Measurements from ENCODE around the gene ZNF460.

Gene ZNF460

DNA sequence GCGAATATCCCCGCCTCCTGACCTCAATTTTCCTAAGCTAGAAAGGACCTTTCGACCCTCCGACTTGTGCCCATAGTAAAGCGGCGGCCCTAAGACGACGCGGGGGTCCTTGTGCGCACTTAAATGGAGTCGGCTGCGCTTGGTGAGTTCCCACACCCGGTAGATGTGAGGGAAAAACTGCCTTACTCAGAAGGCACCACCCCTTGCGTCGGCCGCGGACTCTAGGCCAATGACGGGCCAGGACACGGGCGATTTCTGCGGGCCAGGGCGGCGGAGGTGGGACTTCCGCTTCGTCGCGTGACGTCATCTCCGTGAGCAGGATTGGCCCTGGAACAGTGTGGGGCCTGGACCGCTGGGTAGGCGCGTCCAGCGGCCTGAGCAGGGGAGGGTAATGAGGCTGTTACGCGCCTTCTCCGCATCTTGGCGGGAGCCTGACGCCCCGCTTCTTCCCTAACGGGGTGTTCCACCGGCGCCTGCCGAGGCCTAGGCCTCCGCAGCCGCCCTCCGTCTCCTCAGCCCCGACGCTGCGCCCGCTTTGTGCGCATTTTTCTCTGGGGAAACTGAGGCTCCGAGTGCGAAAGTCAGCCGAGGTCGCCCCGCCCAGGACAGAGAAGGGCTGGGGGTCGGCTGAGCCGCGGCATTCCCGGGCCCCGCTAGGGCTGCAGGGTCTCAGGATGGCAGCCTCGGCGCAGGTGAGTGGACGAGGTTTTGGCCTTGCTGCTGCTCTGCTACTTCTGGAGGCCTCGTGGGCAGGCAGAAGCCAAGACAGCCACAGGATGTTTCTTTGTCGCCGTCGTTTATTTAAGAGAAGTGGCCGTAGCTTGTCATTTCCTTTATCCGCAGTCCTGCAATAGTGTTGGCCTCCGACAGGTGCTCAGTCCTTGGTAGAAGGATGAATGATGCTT is 40.1 kb downstream of the ZNF460 start, which contains the start of gene ZNF543:
TSS of gene ZNF543 (plus strand) at position 293 of the 905 bp plus-strand sequence. CDS start at position 675, 382 bp downstream.
- peaks cover 29 to 31% (median 29%) of the 10 kb centered on the region in 3 donors for H3K36me3 ChIP-seq
- peaks cover 0 to 32% (median 19%) of the 10 kb centered on the region in 3 donors for H3K9me3 ChIP-seq
- H3K27ac ChIP-seq = peak within 1 kb of the TSS; percentile 87 to 95
- peak within 1 kb of the TSS; percentile 93 to 94 for H3K4me3 ChIP-seq
- intact Hi-C loops (cut with DNase I; ENCODE audit: low total_unique reads) = loop anchor here (5.0 kb wide), 1 partner anchor 37 kb away; no protein-coding TSS in a partner anchor
- H3K4me1 ChIP-seq = peaks cover 0 to 18% (median 13%) of the 10 kb centered on the region in 4 donors
- TF ChIP-seq, protein P1, sequence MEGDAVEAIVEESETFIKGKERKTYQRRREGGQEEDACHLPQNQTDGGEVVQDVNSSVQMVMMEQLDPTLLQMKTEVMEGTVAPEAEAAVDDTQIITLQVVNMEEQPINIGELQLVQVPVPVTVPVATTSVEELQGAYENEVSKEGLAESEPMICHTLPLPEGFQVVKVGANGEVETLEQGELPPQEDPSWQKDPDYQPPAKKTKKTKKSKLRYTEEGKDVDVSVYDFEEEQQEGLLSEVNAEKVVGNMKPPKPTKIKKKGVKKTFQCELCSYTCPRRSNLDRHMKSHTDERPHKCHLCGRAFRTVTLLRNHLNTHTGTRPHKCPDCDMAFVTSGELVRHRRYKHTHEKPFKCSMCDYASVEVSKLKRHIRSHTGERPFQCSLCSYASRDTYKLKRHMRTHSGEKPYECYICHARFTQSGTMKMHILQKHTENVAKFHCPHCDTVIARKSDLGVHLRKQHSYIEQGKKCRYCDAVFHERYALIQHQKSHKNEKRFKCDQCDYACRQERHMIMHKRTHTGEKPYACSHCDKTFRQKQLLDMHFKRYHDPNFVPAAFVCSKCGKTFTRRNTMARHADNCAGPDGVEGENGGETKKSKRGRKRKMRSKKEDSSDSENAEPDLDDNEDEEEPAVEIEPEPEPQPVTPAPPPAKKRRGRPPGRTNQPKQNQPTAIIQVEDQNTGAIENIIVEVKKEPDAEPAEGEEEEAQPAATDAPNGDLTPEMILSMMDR (IDR thresholded peaks at IDR 0.05) = no peak
- peak; percentile 93 to 97 for DNase-seq
- peaks cover 0 to 9% of the 10 kb centered on the region in 2 donors for H3K27me3 ChIP-seq

DNA sequence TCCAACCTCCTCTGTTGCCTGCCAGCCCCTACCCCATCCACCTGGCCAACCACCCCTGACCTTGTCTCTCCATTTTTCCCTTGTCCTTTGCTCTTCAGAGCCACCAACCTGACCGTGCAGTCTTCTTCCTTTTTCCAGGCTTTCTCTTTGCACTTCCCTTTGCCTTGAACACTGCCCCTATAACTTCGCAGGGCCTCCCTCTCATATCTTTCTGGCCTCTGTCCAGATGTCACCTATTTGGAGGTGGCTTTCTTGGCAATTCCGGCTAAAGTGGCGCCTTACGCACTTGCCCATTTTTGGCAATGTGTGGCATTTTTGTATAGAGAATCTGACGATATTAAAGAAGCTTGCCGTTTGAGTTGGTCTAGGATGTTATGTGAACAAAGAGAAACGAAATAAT is 40.8 kb downstream of the ZNF460 start:
- H3K36me3 ChIP-seq = peaks cover 36 to 38% (median 36%) of the 10 kb centered on the region in 3 donors
- H3K4me3 ChIP-seq = peak overlapping the region; percentile 93 to 94
- peak overlapping the region; percentile 87 to 95 for H3K27ac ChIP-seq
- peaks cover 0 to 18% (median 13%) of the 10 kb centered on the region in 4 donors for H3K4me1 ChIP-seq
- TF ChIP-seq, protein P1 (IDR thresholded peaks at IDR 0.05) = no peak
- intact Hi-C loops (cut with DNase I; ENCODE audit: low total_unique reads) = loop anchor here (5.0 kb wide), 1 partner anchor 36 kb away; no protein-coding TSS in a partner anchor
- H3K9me3 ChIP-seq = peaks cover 0 to 39% (median 26%) of the 10 kb centered on the region in 3 donors
- H3K27me3 ChIP-seq = peaks cover 0 to 9% of the 10 kb centered on the region in 2 donors
- DNase-seq = no peak

DNA sequence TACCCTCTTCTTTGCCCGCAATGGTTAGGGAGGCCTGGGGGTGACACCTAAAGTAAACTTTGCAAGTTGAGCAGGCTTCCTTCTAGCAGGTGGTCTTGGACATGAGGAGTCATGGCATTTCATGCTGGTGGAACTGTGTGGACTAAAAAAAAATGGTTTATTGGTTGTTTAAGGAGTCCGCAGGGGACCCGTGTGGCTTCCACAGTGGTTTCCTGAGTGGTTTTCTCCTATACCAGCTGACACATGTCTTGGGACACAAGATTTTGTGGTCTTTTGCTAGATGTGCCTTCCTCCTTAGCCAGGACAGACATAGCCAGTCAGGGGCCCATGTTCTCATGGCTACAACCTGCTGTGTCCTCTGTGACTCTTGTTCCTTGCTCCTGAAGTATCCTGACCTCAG is 41.5 kb downstream of the ZNF460 start:
- peaks cover 0 to 9% of the 10 kb centered on the region in 2 donors for H3K27me3 ChIP-seq
- H3K36me3 ChIP-seq = peaks cover 42 to 44% (median 42%) of the 10 kb centered on the region in 3 donors
- DNase-seq = no peak
- TF ChIP-seq, protein P1 (IDR thresholded peaks at IDR 0.05) = no peak
- peaks cover 0 to 45% (median 32%) of the 10 kb centered on the region in 3 donors for H3K9me3 ChIP-seq
- H3K4me1 ChIP-seq = peaks cover 0 to 18% (median 13%) of the 10 kb centered on the region in 4 donors
- no peak overlapping the region for H3K27ac ChIP-seq
- intact Hi-C loops (cut with DNase I; ENCODE audit: low total_unique reads) = loop anchor here (5.0 kb wide), 1 partner anchor 36 kb away; no protein-coding TSS in a partner anchor
- peak overlapping the region in 1 of 2 donors; percentile 94 for H3K4me3 ChIP-seq

DNA sequence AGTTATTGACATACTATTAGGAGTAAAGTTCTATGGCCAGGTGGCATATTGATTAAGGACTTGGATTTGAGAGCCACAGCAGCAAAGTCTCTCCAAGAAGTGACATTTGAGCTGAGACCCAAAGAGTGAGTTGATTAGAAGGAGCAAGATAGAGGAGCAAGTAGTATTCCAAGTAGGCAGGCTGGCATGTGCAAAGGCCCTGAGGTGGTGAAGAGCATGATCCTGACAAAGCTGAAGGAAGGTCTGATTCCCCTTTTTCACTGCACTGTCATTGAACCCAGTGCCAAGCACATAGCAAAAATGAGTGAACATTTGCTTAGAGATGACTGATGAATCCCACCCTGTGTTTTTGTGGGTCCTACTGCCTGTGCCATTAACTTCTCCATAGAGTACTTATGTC is 44.7 kb downstream of the ZNF460 start:
- peaks cover 72 to 76% (median 74%) of the 10 kb centered on the region in 3 donors for H3K36me3 ChIP-seq
- TF ChIP-seq, protein P1 (IDR thresholded peaks at IDR 0.05) = no peak
- no peak overlapping the region for H3K4me3 ChIP-seq
- intact Hi-C loops (cut with DNase I; ENCODE audit: low total_unique reads) = loop anchor here (5.0 kb wide), 1 partner anchor 32 kb away; no protein-coding TSS in a partner anchor
- H3K27ac ChIP-seq = no peak overlapping the region
- H3K27me3 ChIP-seq = no peaks in the 10 kb centered on the region
- no peak for DNase-seq
- H3K4me1 ChIP-seq = peaks cover 0 to 18% (median 13%) of the 10 kb centered on the region in 4 donors
- H3K9me3 ChIP-seq = peaks cover 0 to 76% (median 56%) of the 10 kb centered on the region in 3 donors

DNA sequence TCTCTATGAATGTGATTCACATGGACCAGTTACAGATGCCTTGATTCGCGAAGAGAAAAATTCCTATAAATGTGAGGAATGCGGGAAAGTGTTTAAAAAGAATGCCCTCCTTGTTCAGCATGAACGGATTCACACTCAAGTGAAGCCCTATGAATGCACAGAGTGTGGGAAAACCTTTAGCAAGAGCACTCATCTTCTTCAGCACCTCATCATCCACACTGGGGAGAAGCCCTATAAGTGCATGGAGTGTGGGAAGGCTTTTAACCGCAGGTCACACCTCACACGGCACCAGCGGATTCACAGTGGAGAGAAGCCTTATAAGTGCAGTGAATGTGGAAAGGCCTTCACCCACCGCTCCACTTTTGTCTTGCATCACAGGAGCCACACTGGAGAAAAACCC is 47.7 kb downstream of the ZNF460 start:
- no peak overlapping the region for H3K4me3 ChIP-seq
- H3K9me3 ChIP-seq = peaks cover 0 to 97% (median 53%) of the 10 kb centered on the region in 3 donors
- H3K27me3 ChIP-seq = no peaks in the 10 kb centered on the region
- DNase-seq = no peak
- TF ChIP-seq, protein P1 (IDR thresholded peaks at IDR 0.05) = no peak
- peaks cover 85 to 96% (median 95%) of the 10 kb centered on the region in 3 donors for H3K36me3 ChIP-seq
- H3K27ac ChIP-seq = no peak overlapping the region
- no peaks in the 10 kb centered on the region for H3K4me1 ChIP-seq
- intact Hi-C loops (cut with DNase I; ENCODE audit: low total_unique reads) = no loop called here
